Common myeloid progenitor, CD34-positive (primary cell): ENCODE data around the gene PLEKHM2.
A peak's percentile ranks its signal among the peaks of the same experiment; 100 is the strongest.
"Not testable (repeated sequence)": the region's sequence is repeated elsewhere in the genome, so short reads cannot be mapped to it uniquely, and the experiment has no call there.

Source experiments
- CTCF ChIA-PET: fragments of 350-600 bp; sonication (Branson Sonifier 250); formaldehyde crosslinking; loops from one replicate; lab custom pipeline; 2021; ENCODE audit warnings: antibody characterized with exemption; lab: Charles Lee
- POLR2A ChIA-PET: fragments of 350-600 bp; sonication (Branson Sonifier 250); formaldehyde crosslinking; loops from one replicate; lab custom pipeline; 2021; ENCODE audit warnings: antibody characterized with exemption; lab: Charles Lee
- DNase-seq, 3 donors: peaks; one replicate each; pipeline versions ENCODE4 v3.0.0 to v3.0.0-alpha.2; 2013
- H3K27ac ChIP-seq, 2 experiments: 1 replicate in 1 of 2; 2 replicates in 1 of 2; pipeline ENCODE4 v1.7.0; 2013; ENCODE audit warnings: inconsistent platforms in 2 of 2, low read length in 2 of 2, mild to moderate bottlenecking in 2 of 2, low read depth in 1 of 2, moderate library complexity in 1 of 2; ENCODE audit not compliant: severe bottlenecking in 2 of 2, insufficient read depth in 1 of 2, poor library complexity in 1 of 2
- H3K27me3 ChIP-seq, 5 experiments: replicated peaks in 2 of 5; 1 replicate in 3 of 5; 2 replicates in 2 of 5; pipeline versions ENCODE4 v1.6.1 to v1.7.0; 2013; ENCODE audit warnings: low read length in 4 of 5, mild to moderate bottlenecking in 2 of 5, moderate library complexity in 2 of 5, inconsistent platforms in 1 of 5; ENCODE audit not compliant: insufficient read depth in 5 of 5, control insufficient read depth in 4 of 5
- H3K36me3 ChIP-seq, 4 experiments: 1 replicate in 2 of 4; 2 replicates in 2 of 4; pipeline versions ENCODE4 v1.6.1 to v1.7.0; 2013; ENCODE audit warnings: low read length in 3 of 4, control low read depth in 1 of 4, mild to moderate bottlenecking in 1 of 4; ENCODE audit not compliant: control insufficient read depth in 4 of 4, insufficient read depth in 4 of 4
- H3K4me1 ChIP-seq, 4 experiments: 1 replicate in 3 of 4; 2 replicates in 1 of 4; pipeline versions ENCODE4 v1.6.1 to v1.7.1; 2013; ENCODE audit warnings: low read length in 3 of 4, mild to moderate bottlenecking in 3 of 4, control low read depth in 1 of 4, inconsistent platforms in 1 of 4, moderate library complexity in 1 of 4; ENCODE audit not compliant: control insufficient read depth in 4 of 4, insufficient read depth in 4 of 4; ENCODE audit errors: control extremely low read depth in 1 of 4
- H3K4me3 ChIP-seq, 7 experiments: 1 replicate in 4 of 7; 2 replicates in 3 of 7; pipeline versions ENCODE4 v1.5.1 to v1.7.0; 2013; ENCODE audit warnings: mild to moderate bottlenecking in 7 of 7, low read length in 6 of 7, moderate library complexity in 6 of 7, inconsistent platforms in 2 of 7, low read depth in 2 of 7, control low read depth in 1 of 7; ENCODE audit not compliant: insufficient read depth in 4 of 7, control insufficient read depth in 1 of 7; ENCODE audit errors: extremely low read depth in 1 of 7
- H3K9me3 ChIP-seq, 5 experiments: 1 replicate in 4 of 5; 2 replicates in 1 of 5; pipeline versions ENCODE4 v1.6.1 to v1.7.1; 2013; ENCODE audit warnings: low read length in 4 of 5, mild to moderate bottlenecking in 2 of 5, inconsistent platforms in 1 of 5, low read depth in 1 of 5, moderate library complexity in 1 of 5; ENCODE audit not compliant: control insufficient read depth in 4 of 5, insufficient read depth in 2 of 5; ENCODE audit errors: control extremely low read depth in 1 of 5
- WGBS: methylation state at CpG from one replicate; pipeline ENCODE4 v1.1.5; 2013; ENCODE audit not compliant: insufficient coverage; 5-methylcytosine and 5-hydroxymethylcytosine counted together

PLEKHM2 gene

GRCh38 chr1:15650433-15650832 lies 33.7 kb upstream of the PLEKHM2 start:
- WGBS: no CpG with 5 or more reads among the region's 2 CpGs
- Histone ChIP-seq H3K27me3 (no peaks in the 10 kb centered on the region), H3K4me1 (no peaks in the 10 kb centered on the region), H3K4me3 (no peak overlapping the region), H3K27ac (no peak overlapping the region), H3K36me3 (peaks cover 17 to 58% (median 28%) of the 10 kb centered on the region in 4 experiments), H3K9me3 (no peaks in the 10 kb centered on the region)
- DNase-seq: no peak
- CTCF ChIA-PET: interaction anchor here (0.9 to 1.1 kb wide), 2 partner anchors 22 to 30 kb away, joined by 3 read pairs; no protein-coding TSS in a partner anchor
- POLR2A ChIA-PET: no interaction called here

DNA sequence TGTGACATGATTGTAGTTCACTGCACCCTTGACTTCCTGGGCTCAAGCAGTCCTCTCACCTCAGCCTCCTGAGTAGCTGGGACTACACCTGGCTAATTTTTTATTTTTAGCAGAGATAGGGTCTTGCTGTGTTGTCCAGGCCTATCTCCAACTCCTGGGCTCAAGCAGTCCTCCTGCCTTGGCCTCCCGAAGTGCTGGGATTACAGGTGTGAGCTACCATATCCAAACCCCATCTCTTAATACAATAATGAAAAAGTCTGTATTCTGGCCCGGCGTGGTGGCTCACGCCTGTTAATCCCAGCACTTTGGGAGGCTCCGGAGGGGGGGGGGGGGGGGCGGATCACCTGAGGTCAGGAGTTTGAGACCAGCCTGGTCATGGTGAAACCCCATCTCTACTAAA lies 32.0 kb upstream of the PLEKHM2 start:
- H3K4me1 ChIP-seq, H3K4me3 ChIP-seq, DNase-seq, H3K27me3 ChIP-seq, H3K9me3 ChIP-seq, H3K27ac ChIP-seq, CTCF ChIA-PET: not testable (repeated sequence)
- POLR2A ChIA-PET: interaction anchor here (0.6 kb wide), 1 partner anchor 53 kb away, joined by 4 read pairs; no protein-coding TSS in a partner anchor
- H3K36me3 ChIP-seq: peaks cover 16 to 55% (median 30%) of the 10 kb centered on the region in 4 experiments
- WGBS: no CpG with 5 or more reads among the region's 6 CpGs

GRCh38 chr1:15654091-15654690 lies 29.9 kb upstream of the PLEKHM2 start:
- peaks cover 10 to 58% (median 28%) of the 10 kb centered on the region in 4 experiments for H3K36me3 ChIP-seq
- no peaks in the 10 kb centered on the region for H3K27me3 ChIP-seq
- no peak for DNase-seq
- no peaks in the 10 kb centered on the region for H3K9me3 ChIP-seq
- H3K27ac ChIP-seq: no peak overlapping the region
- WGBS: 100% methylated on average over 3 of the region's 6 CpGs
- no peak overlapping the region for H3K4me3 ChIP-seq
- peaks cover 0 to 2% (median 0%) of the 10 kb centered on the region in 4 experiments for H3K4me1 ChIP-seq
- CTCF ChIA-PET: interaction anchor here (1.0 to 2.1 kb wide), 2 partner anchors 10 to 17 kb away, joined by 4 to 6 read pairs; no protein-coding TSS in a partner anchor
- POLR2A ChIA-PET: no interaction called here

GRCh38 chr1:15656464-15656863 lies 27.7 kb upstream of the PLEKHM2 start:
- no peak overlapping the region for H3K27ac ChIP-seq
- H3K9me3 ChIP-seq: peaks cover 0 to 1% (median 0%) of the 10 kb centered on the region in 5 experiments
- WGBS: 94% methylated on average over 3 of the region's 3 CpGs
- no peaks in the 10 kb centered on the region for H3K27me3 ChIP-seq
- no peak for DNase-seq
- H3K36me3 ChIP-seq: peaks cover 8 to 61% (median 39%) of the 10 kb centered on the region in 4 experiments
- H3K4me1 ChIP-seq: peaks cover 0 to 2% (median 0%) of the 10 kb centered on the region in 4 experiments
- ChIA-PET POLR2A (interaction anchor here (0.6 kb wide), 1 partner anchor 28 kb away, joined by 3 read pairs; no protein-coding TSS in a partner anchor), CTCF (interaction anchor here (1.2 to 1.4 kb wide), 2 partner anchors 8 to 12 kb away, joined by 3 to 4 read pairs; no protein-coding TSS in a partner anchor)
- no peak overlapping the region for H3K4me3 ChIP-seq

- Histone ChIP-seq H3K27me3 (no peaks in the 10 kb centered on the region), H3K36me3 (peaks cover 12 to 60% (median 40%) of the 10 kb centered on the region in 4 experiments), H3K4me3 (no peak overlapping the region), H3K27ac (peak overlapping the region in 1 of 2 experiments; percentile 36), H3K4me1 (peaks cover 0 to 2% (median 0%) of the 10 kb centered on the region in 4 experiments), H3K9me3 (peaks cover 0 to 1% (median 0%) of the 10 kb centered on the region in 5 experiments)
- no CpG with 5 or more reads among the region's 1 CpG for WGBS
- peak in 1 of 3 donors; percentile 12 for DNase-seq
- POLR2A ChIA-PET: no interaction called here
- CTCF ChIA-PET: interaction anchor here (1.4 kb wide), 1 partner anchor 12 kb away, joined by 4 read pairs; no protein-coding TSS in a partner anchor
Observed at GRCh38 chr1:15657021-15657420, 27.1 kb upstream of the PLEKHM2 start.

DNA sequence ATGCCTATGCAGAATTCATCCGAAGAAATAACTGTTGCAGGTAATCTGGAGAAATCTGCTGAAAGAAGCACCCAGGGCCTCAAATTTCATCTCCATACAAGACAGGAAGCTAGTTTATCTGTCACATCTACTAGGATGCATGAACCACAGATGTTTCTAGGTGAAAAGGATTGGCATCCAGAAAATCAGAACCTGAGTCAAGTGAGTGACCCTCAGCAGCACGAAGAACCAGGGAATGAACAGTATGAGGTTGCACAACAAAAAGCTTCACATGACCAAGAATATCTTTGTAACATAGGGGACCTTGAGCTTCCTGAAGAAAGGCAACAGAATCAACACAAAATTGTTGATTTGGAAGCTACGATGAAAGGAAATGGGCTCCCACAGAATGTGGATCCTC lies 24.0 kb upstream of the PLEKHM2 start:
- Histone ChIP-seq H3K36me3 (peaks cover 16 to 61% (median 36%) of the 10 kb centered on the region in 4 experiments), H3K27me3 (no peaks in the 10 kb centered on the region), H3K9me3 (peaks cover 0 to 1% (median 0%) of the 10 kb centered on the region in 5 experiments), H3K4me1 (peaks cover 0 to 2% (median 0%) of the 10 kb centered on the region in 4 experiments), H3K4me3 (no peak overlapping the region), H3K27ac (no peak overlapping the region)
- ChIA-PET POLR2A (no interaction called here), CTCF (no interaction called here)
- 100% methylated on average over 2 of the region's 3 CpGs for WGBS
- DNase-seq: no peak

DNA sequence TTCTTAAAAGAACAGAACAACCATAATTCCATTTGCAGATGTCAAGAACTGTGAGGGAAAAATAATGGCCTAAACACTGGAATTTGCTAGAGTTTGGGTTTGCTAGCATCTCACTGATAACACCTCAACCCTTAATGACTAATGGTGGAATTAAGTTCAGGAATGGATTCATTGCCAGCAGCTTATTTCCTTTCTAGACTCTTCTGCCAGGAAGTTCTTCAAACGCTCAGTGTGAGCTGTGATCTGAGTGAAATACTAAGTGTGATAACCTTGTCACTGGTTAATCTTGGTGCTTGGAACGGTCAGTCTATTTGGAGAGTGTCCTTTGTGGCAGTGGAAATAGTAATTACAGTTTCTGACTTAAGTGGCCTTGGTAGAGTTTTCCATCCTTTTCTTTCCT lies 21.6 kb upstream of the PLEKHM2 start:
- Histone ChIP-seq H3K36me3 (peaks cover 16 to 49% (median 28%) of the 10 kb centered on the region in 4 experiments), H3K9me3 (peaks cover 0 to 1% (median 0%) of the 10 kb centered on the region in 5 experiments), H3K27me3 (no peaks in the 10 kb centered on the region), H3K27ac (no peak overlapping the region), H3K4me3 (no peak overlapping the region), H3K4me1 (no peaks in the 10 kb centered on the region)
- 83% methylated on average over 1 of the region's 2 CpGs for WGBS
- POLR2A ChIA-PET: no interaction called here
- CTCF ChIA-PET: no interaction called here
- DNase-seq: no peak
